Sigmoid colon (tissue), 4 donors: Measurements from ENCODE around the gene SYCP3.

Experiments
- CTCF ChIP-seq, 4 experiments: fragments of 450-650 bp in 3 of 4; fragments of 200-600 bp in 1 of 4; IDR thresholded peaks; one replicate each; pipeline ENCODE4 v1.5.1; 2016 to 2019; ENCODE audit warnings: antibody characterized with exemption in 4 of 4, mild to moderate bottlenecking in 3 of 4, moderate library complexity in 2 of 4
- EP300 ChIP-seq, 4 donors: sonication (generic); formaldehyde crosslinking; IDR thresholded peaks; one replicate each; pipeline ENCODE4 v1.6.1; 2017; ENCODE audit warnings: antibody characterized with exemption in 4 of 4
- POLR2A ChIP-seq, 2 donors: fragments of 450-650 bp; IDR thresholded peaks; one replicate each; pipeline ENCODE4 v1.6.1; 2016; ENCODE audit warnings: antibody characterized with exemption in 2 of 2, mild to moderate bottlenecking in 2 of 2, moderate library complexity in 2 of 2
- POLR2AphosphoS5 ChIP-seq, 4 donors: sonication (generic); formaldehyde crosslinking; IDR thresholded peaks; one replicate each; pipeline ENCODE4 v1.6.1; 2017; ENCODE audit warnings: antibody characterized with exemption in 4 of 4

- TF ChIP-seq CTCF (IDR thresholded peaks at IDR 0.05) (peak; percentile 86 to 95 (median 90)), POLR2A (IDR thresholded peaks at IDR 0.05) (no peak), POLR2AphosphoS5 (IDR thresholded peaks at IDR 0.05) (peak in 1 of 4 donors; percentile 7), EP300 (IDR thresholded peaks at IDR 0.05) (no peak)
Observed at GRCh38 chr12:101773650-101774162, 34.4 kb upstream of the SYCP3 start.
